ENCODE measurements around the gene ATP8B2.
"Not testable (repeated sequence)": the region's sequence is repeated elsewhere in the genome, so short reads cannot be mapped to it uniquely, and the experiment has no call there.

Gene ATP8B2

DNA sequence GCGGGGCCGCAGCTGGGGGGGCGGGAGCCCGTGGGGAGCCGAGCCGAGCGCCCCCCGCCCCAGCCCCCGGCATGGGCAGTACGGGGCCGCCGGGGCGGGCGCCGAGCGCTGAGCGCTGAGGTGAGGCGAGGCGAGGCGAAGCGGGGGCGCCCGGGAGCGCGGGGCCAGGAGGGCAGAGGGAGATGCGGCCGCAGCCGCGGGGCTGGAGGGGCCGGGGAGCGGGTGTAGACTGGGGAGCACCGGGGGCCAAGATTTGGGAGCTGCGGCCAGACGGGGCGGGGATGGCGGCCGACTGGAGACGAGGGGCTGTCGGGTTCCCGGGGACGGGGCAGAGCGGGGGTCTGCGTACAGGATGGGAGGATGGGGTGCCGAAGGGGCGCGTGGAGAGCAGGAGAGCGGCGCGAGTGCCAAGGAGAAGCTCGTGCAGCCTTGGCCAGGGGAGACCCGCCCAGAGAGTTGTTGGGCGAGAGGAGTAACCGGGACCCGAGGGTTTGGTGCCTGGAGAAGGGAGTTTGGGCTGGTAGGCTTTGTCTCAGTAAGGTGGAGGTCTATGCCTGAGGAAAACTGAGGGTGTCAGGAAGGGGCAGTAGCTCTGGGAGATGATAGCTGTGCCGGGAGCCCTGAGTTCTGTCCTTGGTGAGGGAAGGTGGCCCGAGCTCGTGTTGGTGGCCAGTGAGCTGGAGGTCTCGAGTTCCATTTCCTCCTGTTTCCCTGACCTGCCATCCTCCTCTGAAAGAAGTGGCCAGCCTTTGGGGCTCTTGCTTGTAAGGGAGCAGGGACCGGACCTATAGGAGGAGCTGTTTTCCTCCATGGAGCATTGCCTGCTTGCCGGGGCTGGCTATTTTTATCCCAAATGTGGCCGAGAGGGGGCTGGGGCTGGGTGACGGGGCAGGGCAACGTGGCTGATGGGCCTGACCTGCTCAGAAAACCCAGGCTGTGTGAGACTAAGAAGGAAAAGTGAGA lies 539 bp downstream of the ATP8B2 start:
- DNase-seq (ENCODE audit: low read depth) = no peak

DNA sequence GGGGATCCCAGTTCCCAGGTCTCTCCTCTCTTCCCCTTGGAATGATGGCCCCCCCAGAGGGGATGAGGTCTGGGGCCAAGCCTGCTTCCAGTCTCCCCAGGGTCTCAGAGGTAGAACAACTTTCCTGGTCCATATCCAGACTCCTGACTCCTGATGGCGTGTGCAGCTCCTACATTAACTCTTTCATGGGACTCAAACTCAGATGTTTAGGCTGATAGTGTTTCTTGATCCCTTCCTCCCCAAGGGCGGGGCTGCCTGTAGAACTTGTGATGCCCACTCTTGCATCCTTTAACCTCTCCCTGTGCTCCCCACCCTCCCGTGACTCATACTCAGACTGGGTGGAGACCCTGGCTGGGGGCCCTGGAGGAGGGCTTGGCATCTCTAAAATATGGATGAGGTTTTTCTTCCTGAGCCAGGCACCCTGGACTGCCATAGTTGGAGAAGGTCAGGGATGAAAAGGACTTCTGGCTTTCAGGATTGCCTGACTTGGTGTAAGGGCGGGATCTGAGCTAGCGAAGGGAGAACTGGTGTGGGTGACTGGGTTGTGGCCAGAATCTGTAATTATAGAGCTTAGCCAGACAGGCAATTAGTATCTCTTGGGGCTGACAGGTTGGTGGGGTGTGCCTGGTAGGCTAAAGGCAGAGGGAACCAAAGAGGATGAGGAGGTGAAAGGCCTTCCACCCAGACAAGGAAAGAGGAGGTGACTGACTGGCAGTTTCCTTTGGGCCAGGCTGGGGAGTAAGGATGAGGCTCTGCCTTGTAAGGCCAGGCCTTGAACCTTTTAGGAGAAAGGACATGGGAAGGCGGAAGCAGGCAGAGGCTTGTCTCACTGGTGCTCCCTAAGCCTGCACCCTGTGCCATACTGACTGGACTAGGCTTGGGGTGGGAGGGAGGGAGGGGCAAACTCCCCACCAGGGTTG lies 1.5 kb downstream of the ATP8B2 start:
- DNase-seq (ENCODE audit: low read depth) = no peak

DNA sequence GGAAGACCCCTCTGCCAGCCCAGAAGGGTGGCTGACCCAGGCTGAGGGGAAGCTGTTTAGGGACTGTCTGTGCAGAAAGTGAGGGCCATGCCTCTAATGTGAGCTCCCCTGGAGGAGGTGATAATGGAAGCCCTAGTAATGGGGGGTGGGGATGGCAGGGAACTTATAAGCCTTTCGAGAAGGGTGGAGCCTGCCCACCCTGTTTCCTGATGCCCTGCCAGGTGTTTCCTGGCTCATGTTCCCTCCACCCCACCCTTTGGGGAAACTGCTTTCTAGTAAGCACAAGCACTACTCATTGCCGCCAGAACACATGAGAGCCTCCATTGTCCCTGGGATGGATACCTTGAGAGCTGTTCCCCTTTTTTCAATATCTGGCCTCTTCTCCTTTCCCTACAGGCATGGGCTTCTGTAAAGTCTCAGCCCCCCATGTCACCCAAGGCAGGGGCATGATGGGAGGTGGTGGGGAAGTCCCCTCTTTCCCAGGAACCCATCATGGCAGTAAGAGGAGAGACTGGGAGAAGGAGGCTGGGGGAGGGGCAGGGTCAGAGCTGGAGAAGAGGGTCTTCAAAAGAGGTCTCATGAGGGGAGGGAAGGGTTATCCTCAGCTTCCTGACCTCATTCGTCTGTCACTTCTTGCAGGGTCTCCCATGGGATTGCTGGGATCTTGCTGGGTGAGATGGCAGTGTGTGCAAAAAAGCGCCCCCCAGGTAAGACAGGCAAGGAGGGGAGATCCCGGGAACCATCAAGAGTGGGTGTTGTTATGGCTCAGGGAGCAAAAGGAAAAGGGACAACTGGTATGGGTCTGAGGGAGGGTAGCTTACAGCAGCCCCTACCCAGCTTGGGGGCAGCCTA lies 2.4 kb downstream of the ATP8B2 start:
- DNase-seq (ENCODE audit: low read depth) = no peak

DNA sequence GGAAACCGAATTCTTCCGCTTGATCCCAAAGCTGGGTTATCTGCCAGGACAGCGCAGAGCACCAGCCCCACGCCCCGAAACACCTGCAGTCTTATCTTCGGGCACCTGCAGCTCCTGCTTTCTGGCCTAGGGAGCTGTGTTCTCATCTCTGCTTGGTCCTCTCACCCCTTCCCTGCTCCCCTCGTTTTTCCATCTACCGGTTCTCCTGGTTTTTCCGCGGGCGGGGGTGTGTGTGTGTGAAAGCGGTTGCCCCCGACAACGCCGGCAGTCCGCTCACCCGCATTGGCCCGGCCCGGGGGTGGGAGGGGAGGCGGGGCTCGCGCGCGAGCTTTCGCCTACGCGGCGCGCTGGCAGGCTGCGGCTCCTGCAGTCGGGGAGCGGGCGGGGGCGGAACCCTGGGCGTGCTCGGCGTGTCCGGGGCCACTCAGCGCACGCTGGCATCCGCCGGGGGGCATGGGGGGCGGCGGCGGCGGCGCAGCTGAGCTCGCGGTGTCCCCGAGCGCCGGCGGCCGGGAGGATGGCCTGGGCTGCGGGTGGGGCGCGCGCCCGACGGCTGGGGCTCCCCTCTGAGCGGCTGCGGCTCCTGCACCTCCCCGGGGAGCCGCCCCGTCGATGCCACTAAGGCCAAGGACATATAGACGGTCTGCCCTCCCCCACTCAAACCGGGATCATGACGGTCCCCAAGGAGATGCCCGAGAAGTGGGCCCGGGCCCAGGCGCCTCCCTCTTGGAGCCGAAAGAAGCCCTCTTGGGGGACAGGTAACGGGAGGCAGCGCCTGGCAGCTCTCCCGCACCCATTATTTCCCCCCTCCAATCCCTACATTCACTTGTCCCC lies 3.2 kb downstream of the ATP8B2 start:
- DNase-seq (ENCODE audit: low read depth) = peak; percentile 76

DNA sequence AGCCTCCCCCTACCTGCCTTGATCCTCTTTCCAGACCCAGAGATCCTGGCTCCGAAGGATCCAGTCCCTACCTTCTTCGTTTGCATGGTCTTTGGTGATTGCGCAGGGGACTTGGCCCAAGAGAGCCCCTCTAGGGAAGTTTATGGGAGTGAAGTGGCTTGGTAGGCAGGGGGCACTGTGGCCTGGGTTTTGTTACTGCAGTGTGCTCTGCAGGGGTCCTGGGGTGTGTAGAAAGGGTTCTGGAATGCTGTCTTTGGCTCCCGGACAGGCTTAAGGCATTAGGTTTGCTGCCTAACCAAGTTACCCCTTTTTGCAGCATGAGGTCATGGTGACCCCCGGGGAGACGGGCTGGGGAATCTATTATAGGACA lies 3.8 kb downstream of the ATP8B2 start:
- no peak for DNase-seq (ENCODE audit: low read depth)

DNA sequence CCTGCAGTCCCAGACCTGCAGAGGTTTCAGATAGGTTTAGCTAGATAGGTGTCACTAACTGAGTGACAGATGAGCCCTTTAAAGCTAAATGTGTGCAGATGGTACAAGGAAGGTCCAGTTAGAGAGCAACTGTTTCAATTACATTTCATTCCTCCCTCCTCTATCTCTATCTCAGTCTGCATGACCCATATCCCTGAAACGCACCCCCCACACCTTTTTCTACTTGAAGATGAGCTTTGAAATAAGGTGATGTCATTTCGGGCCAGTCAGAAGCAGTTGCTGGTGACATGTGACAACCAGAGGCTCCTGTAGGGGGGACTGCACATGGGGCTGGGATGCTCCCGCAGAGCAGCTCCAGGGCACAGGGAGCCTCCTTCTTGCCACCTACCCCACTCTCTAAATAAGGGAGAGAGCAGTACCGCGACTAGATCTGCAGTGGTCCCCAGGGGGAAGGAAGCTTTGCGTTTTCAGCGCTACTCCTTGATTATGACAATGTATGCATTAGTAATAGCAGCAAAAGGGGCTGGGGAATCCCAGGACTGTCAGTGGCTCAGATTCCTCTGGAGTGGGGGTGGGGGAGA lies 4.3 kb downstream of the ATP8B2 start:
- DNase-seq (ENCODE audit: low read depth) = no peak

DNA sequence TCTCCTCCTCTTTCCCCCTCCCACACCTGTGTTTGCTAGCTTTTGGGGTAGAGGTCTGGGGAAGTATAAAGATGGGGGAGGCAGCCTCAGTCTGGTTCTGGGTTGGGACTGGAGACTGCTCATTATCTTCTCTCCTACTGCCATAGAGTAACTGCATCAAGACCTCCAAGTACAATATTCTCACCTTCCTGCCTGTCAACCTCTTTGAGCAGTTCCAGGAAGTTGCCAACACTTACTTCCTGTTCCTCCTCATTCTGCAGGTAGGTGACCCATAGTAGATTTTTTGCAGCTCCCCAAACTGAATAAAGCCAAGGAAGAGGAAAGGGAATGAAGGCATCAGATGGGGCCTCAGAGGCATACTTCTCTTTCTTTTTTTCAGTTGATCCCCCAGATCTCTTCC lies 5.3 kb downstream of the ATP8B2 start:
- DNase-seq (ENCODE audit: low read depth) = no peak

DNA sequence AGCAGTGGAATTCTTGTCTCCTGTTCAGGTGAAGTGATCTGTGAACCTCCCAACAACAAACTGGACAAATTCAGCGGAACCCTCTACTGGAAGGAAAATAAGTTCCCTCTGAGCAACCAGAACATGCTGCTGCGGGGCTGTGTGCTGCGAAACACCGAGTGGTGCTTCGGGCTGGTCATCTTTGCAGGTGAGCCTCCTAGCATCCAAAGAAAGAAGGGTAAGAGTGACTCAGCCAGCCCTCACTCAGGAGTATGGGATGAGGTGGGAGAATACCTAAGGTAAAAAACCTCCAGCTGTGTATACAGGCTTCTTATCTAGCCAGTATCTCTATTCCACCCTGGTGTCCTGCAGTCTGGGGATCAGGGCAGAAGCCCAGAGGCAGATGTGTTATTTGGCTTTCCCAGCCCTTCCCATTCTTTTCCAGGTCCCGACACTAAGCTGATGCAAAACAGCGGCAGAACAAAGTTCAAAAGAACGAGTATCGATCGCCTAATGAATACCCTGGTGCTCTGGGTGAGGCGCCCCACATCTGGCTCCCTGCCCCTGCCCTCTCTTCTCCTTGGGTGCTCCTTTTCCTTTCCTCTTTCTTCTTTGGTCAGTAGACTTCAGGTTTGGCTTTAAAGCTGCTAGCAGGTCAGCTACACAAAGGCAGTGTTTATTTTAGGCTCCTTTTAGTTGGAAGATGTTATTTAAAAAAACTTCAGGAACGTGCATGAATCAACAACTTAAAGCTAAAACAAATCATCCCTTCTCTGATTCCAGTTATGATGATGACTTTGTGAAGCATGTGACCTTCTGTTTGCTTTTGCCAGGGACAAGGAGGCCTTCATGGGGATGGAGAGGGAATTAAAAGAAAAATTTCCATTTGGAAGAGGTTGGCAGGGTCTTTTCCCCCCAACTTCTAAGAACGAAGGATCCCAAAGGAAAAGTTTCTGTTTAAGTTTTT lies 9.0 kb downstream of the ATP8B2 start:
- DNase-seq (ENCODE audit: low read depth) = no peak

DNA sequence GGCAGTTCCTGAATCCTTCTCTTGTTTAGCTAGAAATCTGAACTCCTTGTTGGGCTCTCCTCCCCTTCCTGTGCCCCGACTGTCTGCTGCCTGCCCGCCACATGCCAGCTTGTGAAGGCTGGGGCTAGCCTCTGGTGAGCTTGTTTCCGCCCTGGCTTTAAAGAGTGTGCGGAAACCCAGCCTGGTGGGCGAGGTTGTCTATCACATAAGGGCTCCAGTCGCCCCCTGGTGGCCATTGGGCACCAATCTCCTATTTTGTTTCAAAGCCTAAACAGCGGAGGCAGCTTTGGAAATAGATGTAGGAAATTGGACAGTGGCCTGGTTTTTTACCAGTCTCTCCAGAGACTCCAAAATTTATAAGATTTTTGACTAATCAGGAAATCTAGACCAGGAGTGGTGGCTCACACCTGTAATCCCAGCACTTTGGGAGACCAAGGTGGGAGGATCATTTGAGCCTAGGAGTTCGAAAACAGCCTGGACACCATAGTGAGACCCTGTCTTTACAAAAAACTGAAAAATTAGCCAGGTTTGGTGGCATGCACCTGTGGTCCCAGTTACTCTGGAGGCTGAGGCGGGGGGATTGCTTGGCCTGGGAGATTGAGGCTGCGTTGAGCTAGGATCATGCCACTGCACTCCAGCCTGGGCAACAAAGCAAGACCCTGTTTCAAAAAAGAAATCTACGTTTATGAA lies 9.8 kb downstream of the ATP8B2 start:
- peak; percentile 89 for DNase-seq (ENCODE audit: low read depth)

DNA sequence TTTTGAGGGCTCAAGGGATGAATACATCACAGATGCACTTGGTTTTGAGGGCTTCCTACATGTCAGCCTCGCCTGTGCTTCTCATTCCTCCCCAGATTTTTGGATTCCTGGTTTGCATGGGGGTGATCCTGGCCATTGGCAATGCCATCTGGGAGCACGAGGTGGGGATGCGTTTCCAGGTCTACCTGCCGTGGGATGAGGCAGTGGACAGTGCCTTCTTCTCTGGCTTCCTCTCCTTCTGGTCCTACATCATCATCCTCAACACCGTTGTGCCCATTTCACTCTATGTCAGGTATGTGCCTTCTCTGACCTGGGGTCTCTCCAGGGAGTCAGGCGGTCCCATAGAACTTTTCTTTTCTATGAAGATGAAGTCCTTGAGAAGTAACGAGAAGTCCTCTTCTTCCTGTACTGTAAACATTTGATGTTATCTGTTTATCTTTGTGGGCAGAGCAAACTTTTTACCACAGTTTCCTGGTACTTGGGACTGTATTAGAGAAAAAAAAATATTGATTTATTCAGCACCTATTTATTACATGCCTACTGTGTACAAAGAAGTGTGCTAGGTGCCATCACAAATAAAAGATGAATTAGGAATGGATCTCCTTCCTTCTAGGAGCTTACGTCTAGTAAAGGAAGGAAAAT lies 12.0 kb downstream of the ATP8B2 start:
- no peak for DNase-seq (ENCODE audit: low read depth)

DNA sequence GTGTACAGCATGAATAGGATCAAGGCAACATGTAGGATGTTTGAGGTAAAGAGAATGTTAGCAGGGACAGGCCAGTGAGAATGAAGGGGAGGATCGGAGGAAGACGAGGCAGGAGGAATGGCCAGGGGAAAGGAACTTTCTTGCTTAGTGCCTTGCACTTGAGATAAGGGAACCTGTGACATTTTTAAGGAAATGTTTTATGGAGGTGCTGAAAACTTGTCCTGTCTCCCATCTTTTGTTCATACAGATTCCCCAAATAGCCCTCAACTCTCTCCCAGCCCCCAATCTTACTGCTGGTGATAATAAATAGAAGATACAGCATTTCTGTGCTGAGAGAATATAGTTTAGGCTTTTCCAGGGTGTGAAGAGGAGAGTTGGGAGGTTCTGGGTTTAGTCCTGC lies 13.6 kb downstream of the ATP8B2 start:
- no peak for DNase-seq (ENCODE audit: low read depth)

DNA sequence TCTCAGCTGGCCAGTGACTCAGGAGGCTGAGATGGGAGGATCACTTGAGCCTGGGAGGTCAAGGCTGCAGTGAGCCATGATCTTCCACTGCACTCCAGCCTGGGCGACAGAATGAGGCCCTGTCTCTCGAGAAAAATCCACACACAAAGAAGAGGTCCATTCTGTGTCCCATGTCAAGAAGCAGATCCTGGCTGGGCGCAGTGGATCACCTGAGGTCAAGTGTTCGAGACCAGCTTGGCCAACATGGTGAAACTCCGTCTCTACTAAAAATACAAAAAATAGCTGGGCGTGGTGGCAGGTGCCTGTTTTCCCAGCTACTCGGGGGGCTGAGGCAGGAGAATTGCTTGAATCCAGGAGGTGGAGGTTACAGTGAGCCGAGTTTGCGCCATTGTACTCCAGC lies 16.0 kb downstream of the ATP8B2 start:
- not testable (repeated sequence) for DNase-seq (ENCODE audit: low read depth)

DNA sequence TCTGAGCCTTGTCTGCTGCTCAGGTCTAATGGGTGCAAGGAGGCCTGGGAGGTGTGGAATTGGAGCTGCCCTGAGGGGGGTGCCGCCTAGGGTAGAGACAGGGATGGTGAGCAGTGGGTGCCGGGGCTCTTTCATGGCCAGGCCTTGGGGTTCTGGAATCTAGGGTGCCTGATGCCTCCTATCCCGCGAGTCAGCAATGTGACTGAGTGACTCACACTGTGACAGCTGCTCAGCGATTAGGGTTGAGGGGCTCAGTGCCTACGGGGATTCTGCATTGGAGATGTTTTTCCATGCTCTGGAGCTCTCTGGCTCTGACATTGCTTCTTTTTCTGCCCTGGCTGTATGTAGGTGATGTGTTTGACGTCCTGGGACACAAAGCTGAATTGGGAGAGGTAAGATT lies 16.8 kb downstream of the ATP8B2 start:
- DNase-seq (ENCODE audit: low read depth) = no peak

DNA sequence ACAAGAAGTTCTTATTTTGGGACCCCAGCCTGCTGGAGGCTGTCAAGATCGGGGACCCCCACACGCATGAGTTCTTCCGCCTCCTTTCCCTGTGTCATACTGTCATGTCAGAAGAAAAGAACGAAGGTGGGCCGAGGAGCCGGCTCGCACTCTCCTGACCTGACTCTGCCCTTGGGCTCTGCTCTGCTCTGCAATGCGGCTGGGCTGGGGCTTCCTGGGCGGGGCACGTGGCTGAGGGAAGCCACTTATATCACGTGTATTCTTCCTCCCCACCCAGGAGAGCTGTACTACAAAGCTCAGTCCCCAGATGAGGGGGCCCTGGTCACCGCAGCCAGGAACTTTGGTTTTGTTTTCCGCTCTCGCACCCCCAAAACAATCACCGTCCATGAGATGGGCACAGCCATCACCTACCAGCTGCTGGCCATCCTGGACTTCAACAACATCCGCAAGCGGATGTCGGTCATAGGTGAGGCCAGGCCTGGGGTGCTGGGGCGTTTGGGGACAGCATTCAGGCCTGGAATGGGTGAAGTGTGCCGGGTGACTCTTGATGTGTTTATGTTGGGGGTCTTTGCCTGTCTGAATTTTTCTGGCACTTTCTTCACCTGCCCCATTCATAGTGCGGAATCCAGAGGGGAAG lies 17.6 kb downstream of the ATP8B2 start:
- DNase-seq (ENCODE audit: low read depth) = peak; percentile 64

DNA sequence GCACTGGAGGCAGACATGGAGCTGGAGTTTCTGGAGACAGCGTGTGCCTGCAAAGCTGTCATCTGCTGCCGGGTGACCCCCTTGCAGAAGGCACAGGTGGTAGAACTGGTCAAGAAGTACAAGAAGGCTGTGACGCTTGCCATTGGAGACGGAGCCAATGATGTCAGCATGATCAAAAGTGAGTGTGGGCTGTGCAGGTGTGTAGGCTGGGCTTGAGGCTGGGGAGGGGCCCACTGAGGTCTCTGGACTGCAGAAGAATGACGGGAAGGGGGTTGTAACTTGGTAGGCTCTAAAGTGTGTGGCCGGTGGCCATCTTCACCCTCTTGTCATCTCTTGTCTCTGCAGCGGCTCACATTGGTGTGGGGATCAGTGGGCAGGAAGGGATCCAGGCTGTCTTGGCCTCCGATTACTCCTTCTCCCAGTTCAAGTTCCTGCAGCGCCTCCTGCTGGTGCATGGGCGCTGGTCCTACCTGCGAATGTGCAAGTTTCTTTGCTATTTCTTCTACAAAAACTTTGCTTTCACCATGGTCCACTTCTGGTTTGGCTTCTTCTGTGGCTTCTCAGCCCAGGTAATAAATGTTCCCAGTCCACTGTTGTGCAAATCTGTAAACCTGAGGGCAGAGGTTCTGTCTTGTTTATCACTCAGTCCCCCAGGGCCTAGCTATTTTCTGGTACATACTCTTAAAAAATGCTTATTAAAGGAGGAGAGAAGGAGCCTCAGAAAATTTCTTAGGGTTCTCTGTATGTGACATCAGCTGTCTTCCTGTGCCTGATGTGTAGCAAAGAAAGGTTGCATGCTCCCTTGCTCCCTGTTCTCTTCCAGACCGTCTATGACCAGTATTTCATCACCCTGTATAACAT lies 19.9 kb downstream of the ATP8B2 start:
- DNase-seq (ENCODE audit: low read depth) = peak; percentile 63

DNA sequence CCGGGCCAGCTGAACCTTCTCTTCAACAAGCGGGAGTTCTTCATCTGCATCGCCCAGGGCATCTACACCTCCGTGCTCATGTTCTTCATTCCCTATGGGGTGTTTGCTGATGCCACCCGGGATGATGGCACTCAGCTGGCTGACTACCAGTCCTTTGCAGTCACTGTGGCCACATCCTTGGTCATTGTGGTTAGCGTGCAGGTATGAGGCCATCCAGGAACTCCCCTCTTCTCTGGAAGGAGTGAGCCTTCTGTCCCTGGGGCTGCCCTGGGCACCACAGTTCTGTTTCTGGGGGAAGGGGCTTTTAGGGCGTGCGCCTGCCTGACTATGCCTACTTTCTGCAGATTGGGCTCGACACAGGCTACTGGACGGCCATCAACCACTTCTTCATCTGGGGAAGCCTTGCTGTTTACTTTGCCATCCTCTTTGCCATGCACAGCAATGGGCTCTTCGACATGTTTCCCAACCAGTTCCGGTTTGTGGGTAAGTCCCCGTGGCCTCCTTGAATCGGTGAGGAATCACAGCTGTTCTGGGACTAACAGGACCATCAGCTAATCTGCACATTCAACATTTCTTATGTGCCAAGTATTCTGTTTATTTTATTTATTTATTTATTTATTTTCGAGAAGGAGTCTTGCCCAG lies 21.1 kb downstream of the ATP8B2 start:
- DNase-seq (ENCODE audit: low read depth) = no peak
